GM23338 (cell line): ENCODE data around the gene ST6GALNAC3. TPM values are rescaled to one million over a fixed set of nuclear protein-coding genes. Genes with fewer than 3 reads are reported as not detected.
A peak's percentile ranks its signal among the peaks of the same experiment; 100 is the strongest.

Experiments used
- ATAC-seq: fragments of 200-7000 bp; cut with Tn5 transposase; 3 replicates; pipeline ENCODE4 v1.9.1; 2020
- DNase-seq: peaks from one replicate; pipeline ENCODE4 v3.0.0-alpha.2; 2015; ENCODE audit warnings: low spot score
- H2AFZ ChIP-seq: fragments of 200-600 bp; sonication (generic); 2 replicates; pipeline ENCODE4 v1.8.0; 2016; ENCODE audit warnings: antibody characterized with exemption, mild to moderate bottlenecking, moderate library complexity
- H3F3A ChIP-seq: fragments of 200-600 bp; sonication (generic); replicated peaks from 2 replicates; pipeline ENCODE4 v1.8.0; 2017; ENCODE audit warnings: antibody characterized with exemption, mixed run types, low read depth
- H3K27ac ChIP-seq: fragments of 200-600 bp; sonication (generic); 2 replicates; pipeline ENCODE4 v1.6.1; 2016; ENCODE audit warnings: low read depth
- H3K27me3 ChIP-seq: fragments of 200-600 bp; sonication (generic); 2 replicates; pipeline ENCODE4 v1.8.0; 2016; ENCODE audit warnings: mild to moderate bottlenecking, mixed run types, moderate library complexity; ENCODE audit not compliant: insufficient read depth
- H3K36me3 ChIP-seq: fragments of 200-600 bp; sonication (generic); 2 replicates; pipeline ENCODE4 v1.8.0; 2016; ENCODE audit warnings: mild to moderate bottlenecking; ENCODE audit not compliant: insufficient read depth
- H3K4me1 ChIP-seq: fragments of 200-600 bp; sonication (generic); 2 replicates; pipeline ENCODE4 v1.8.0; 2016; ENCODE audit warnings: mild to moderate bottlenecking, moderate library complexity; ENCODE audit not compliant: insufficient read depth
- H3K4me2 ChIP-seq: fragments of 200-600 bp; sonication (generic); 2 replicates; pipeline ENCODE4 v1.7.1; 2017; ENCODE audit warnings: mixed run types
- H3K4me3 ChIP-seq: fragments of 200-600 bp; sonication (generic); 2 replicates; pipeline ENCODE4 v1.6.1; 2016; ENCODE audit warnings: mixed run types
- H3K79me2 ChIP-seq: fragments of 200-600 bp; sonication (generic); replicated peaks from 2 replicates; pipeline ENCODE4 v1.8.0; 2017; ENCODE audit warnings: mild to moderate bottlenecking; ENCODE audit not compliant: insufficient read depth
- H3K9me2 ChIP-seq: fragments of 200-600 bp; sonication (generic); 2 replicates; pipeline ENCODE4 v1.8.0; 2017; ENCODE audit not compliant: insufficient read depth
- H4K20me1 ChIP-seq: fragments of 200-600 bp; sonication (generic); replicated peaks from 2 replicates; pipeline ENCODE4 v1.8.0; 2017; ENCODE audit warnings: mild to moderate bottlenecking; ENCODE audit not compliant: insufficient read depth
- H3K27ac Mint-ChIP-seq: 2 replicates; pipeline ENCODE4 v1.8.0; 2020; ENCODE audit warnings: inconsistent platforms, mild to moderate bottlenecking, moderate library complexity, mixed read lengths
- H3K27me3 Mint-ChIP-seq: 3 replicates; pipeline ENCODE4 v1.8.0; 2022; ENCODE audit warnings: low read depth, mild to moderate bottlenecking, moderate library complexity, mixed read lengths, inconsistent platforms; ENCODE audit not compliant: insufficient read depth, poor library complexity
- H3K36me3 Mint-ChIP-seq: 3 replicates; pipeline ENCODE4 v1.8.0; 2021; ENCODE audit warnings: low read depth, mild to moderate bottlenecking, inconsistent platforms, moderate library complexity, mixed read lengths
- H3K4me1 Mint-ChIP-seq: 3 replicates; pipeline ENCODE4 v1.8.0; 2020; ENCODE audit warnings: mild to moderate bottlenecking, inconsistent platforms, mixed read lengths
- H3K4me3 Mint-ChIP-seq: 3 replicates; pipeline ENCODE4 v1.8.0; 2021; ENCODE audit warnings: moderate library complexity, mild to moderate bottlenecking, inconsistent platforms, mixed read lengths
- H3K9me3 Mint-ChIP-seq: 3 replicates; pipeline ENCODE4 v1.8.0; 2020; ENCODE audit warnings: moderate library complexity, mild to moderate bottlenecking, inconsistent platforms, mixed read lengths
- EZH2 ChIP-seq: fragments of 200-600 bp; sonication (generic); IDR thresholded peaks from one replicate; pipeline ENCODE4 v1.8.0; 2017; ENCODE audit warnings: antibody characterized with exemption, mild to moderate bottlenecking, low read depth; ENCODE audit not compliant: unreplicated experiment
- EZH2phosphoT487 ChIP-seq: fragments of 200-600 bp; sonication (generic); IDR thresholded peaks from one replicate; pipeline ENCODE4 v1.8.1; 2018; ENCODE audit warnings: antibody characterized with exemption; ENCODE audit not compliant: unreplicated experiment
- POLR2AphosphoS5 ChIP-seq: IDR thresholded peaks from 2 replicates; pipeline ENCODE4 v1.6.1; 2016; ENCODE audit warnings: antibody characterized with exemption, low read depth
- STAT1 ChIP-seq: IDR thresholded peaks from one replicate; pipeline ENCODE4 v1.6.1; 2016; ENCODE audit warnings: antibody characterized with exemption; ENCODE audit not compliant: unreplicated experiment
- ZNF114 ChIP-seq: fragments of 250-450 bp; sonication (Bioruptor Pico); IDR thresholded peaks from 2 replicates; pipeline ENCODE4 v1.5.0; 2020; ENCODE audit warnings: mild to moderate bottlenecking, moderate library complexity
- ZNF331 ChIP-seq: fragments of 250-450 bp; sonication (Bioruptor Pico); IDR thresholded peaks from 2 replicates; pipeline ENCODE4 v1.5.0; 2020; ENCODE audit warnings: low read depth, mild to moderate bottlenecking, moderate library complexity
- polyA plus RNA-seq: library from polyadenylated mRNA; unstranded; fragments of >200 nt; fragmentation: Nextera tagmentation; extraction: Ambion mirVana; gene quantifications from 2 replicates; pipeline ENCODE4 v1.2.1, GENCODE V29; 2016
- total RNA-seq: library from RNA; depleted of rRNA; stranded (reverse); fragments of >200 nt; shearing (Covaris generic); gene quantifications from 2 replicates; pipeline ENCODE4 v1.2.3, GENCODE V29; 2014
- TF ChIP-seq, protein P1 (sequence below): IDR thresholded peaks from 2 replicates; pipeline ENCODE4 v1.6.1; 2016; ENCODE audit warnings: antibody characterized with exemption
- TF ChIP-seq, protein P2 (sequence below): fragments of 250-450 bp; sonication (Bioruptor Pico); IDR thresholded peaks from 2 replicates; pipeline ENCODE4 v1.5.0; 2020; ENCODE audit warnings: mild to moderate bottlenecking, moderate library complexity
- TF ChIP-seq, protein P3 (sequence below): IDR thresholded peaks from one replicate; pipeline ENCODE4 v1.6.1; 2018; ENCODE audit warnings: antibody characterized with exemption; ENCODE audit not compliant: unreplicated experiment
- TF ChIP-seq, protein P4 (sequence below), 2 experiments: fragments of 200-600 bp in 1 of 2; sonication (generic) in 1 of 2; conservative IDR thresholded peaks; 2 replicates each; pipeline versions ENCODE4 v1.5.1 to v1.6.1; 2016 to 2017; ENCODE audit warnings: antibody characterized with exemption in 2 of 2, low read depth in 2 of 2, mild to moderate bottlenecking in 2 of 2, moderate library complexity in 1 of 2

The ST6GALNAC3 gene
- total and polyA plus RNA-seq, 2 experiments from 2014 or later = 4.7 to 11.6 TPM

DNA sequence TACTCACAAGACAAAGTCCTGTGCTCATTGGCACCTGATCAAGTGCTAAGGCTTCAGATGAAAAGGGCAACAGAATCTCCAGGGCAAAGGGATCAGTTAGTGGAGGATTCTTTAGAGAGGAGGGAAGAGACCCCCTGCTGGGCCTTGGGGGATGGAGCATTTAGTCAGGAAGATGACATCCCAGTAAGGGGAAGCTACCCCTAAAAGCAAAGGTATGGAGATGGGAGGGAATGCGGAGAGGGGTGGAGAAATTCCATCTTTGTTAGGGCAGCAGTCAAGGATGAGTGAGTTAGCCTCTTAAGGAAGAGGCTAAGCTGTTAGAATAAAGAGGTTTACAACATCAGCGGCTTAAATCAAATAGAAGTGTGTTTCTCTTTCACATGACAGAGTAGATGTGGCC is 67.4 kb downstream of the ST6GALNAC3 start:
- peak; percentile 72 for DNase-seq
- H3K4me3 ChIP-seq = no peak overlapping the region
- H3K27me3 ChIP-seq = no peaks in the 10 kb centered on the region
- H3K27ac ChIP-seq = no peak overlapping the region
- H3K36me3 ChIP-seq = no peaks in the 10 kb centered on the region
- H3K4me1 Mint-ChIP-seq = peaks cover 29% of the 10 kb centered on the region
- H3F3A ChIP-seq = no peaks in the 10 kb centered on the region; the same call in 1 of the 2 replicates
- H3K9me2 ChIP-seq = no peaks in the 10 kb centered on the region; the same call in 1 of the 2 replicates
- H3K27me3 Mint-ChIP-seq = peaks cover 4% of the 10 kb centered on the region
- TF ChIP-seq, protein P1, sequence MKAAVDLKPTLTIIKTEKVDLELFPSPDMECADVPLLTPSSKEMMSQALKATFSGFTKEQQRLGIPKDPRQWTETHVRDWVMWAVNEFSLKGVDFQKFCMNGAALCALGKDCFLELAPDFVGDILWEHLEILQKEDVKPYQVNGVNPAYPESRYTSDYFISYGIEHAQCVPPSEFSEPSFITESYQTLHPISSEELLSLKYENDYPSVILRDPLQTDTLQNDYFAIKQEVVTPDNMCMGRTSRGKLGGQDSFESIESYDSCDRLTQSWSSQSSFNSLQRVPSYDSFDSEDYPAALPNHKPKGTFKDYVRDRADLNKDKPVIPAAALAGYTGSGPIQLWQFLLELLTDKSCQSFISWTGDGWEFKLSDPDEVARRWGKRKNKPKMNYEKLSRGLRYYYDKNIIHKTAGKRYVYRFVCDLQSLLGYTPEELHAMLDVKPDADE = no peak
- TF ChIP-seq EZH2phosphoT487 = no peak
- TF ChIP-seq, protein P2, sequence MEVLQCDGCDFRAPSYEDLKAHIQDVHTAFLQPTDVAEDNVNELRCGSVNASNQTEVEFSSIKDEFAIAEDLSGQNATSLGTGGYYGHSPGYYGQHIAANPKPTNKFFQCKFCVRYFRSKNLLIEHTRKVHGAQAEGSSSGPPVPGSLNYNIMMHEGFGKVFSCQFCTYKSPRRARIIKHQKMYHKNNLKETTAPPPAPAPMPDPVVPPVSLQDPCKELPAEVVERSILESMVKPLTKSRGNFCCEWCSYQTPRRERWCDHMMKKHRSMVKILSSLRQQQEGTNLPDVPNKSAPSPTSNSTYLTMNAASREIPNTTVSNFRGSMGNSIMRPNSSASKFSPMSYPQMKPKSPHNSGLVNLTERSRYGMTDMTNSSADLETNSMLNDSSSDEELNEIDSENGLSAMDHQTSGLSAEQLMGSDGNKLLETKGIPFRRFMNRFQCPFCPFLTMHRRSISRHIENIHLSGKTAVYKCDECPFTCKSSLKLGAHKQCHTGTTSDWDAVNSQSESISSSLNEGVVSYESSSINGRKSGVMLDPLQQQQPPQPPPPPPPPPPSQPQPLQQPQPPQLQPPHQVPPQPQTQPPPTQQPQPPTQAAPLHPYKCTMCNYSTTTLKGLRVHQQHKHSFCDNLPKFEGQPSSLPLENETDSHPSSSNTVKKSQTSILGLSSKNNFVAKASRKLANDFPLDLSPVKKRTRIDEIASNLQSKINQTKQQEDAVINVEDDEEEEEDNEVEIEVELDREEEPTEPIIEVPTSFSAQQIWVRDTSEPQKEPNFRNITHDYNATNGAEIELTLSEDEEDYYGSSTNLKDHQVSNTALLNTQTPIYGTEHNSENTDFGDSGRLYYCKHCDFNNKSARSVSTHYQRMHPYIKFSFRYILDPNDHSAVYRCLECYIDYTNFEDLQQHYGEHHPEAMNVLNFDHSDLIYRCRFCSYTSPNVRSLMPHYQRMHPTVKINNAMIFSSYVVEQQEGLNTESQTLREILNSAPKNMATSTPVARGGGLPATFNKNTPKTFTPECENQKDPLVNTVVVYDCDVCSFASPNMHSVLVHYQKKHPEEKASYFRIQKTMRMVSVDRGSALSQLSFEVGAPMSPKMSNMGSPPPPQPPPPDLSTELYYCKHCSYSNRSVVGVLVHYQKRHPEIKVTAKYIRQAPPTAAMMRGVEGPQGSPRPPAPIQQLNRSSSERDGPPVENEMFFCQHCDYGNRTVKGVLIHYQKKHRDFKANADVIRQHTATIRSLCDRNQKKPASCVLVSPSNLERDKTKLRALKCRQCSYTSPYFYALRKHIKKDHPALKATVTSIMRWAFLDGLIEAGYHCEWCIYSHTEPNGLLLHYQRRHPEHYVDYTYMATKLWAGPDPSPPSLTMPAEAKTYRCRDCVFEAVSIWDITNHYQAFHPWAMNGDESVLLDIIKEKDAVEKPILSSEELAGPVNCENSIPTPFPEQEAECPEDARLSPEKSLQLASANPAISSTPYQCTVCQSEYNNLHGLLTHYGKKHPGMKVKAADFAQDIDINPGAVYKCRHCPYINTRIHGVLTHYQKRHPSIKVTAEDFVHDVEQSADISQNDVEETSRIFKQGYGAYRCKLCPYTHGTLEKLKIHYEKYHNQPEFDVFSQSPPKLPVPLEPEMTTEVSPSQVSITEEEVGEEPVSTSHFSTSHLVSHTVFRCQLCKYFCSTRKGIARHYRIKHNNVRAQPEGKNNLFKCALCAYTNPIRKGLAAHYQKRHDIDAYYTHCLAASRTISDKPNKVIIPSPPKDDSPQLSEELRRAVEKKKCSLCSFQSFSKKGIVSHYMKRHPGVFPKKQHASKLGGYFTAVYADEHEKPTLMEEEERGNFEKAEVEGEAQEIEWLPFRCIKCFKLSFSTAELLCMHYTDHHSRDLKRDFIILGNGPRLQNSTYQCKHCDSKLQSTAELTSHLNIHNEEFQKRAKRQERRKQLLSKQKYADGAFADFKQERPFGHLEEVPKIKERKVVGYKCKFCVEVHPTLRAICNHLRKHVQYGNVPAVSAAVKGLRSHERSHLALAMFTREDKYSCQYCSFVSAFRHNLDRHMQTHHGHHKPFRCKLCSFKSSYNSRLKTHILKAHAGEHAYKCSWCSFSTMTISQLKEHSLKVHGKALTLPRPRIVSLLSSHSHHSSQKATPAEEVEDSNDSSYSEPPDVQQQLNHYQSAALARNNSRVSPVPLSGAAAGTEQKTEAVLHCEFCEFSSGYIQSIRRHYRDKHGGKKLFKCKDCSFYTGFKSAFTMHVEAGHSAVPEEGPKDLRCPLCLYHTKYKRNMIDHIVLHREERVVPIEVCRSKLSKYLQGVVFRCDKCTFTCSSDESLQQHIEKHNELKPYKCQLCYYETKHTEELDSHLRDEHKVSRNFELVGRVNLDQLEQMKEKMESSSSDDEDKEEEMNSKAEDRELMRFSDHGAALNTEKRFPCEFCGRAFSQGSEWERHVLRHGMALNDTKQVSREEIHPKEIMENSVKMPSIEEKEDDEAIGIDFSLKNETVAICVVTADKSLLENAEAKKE = no peak
- no peak for TF ChIP-seq ZNF331 (CRISPR knock-in tag)
- no peak for TF ChIP-seq EZH2
- no peak for TF ChIP-seq ZNF114 (CRISPR knock-in tag)
- TF ChIP-seq, protein P3, sequence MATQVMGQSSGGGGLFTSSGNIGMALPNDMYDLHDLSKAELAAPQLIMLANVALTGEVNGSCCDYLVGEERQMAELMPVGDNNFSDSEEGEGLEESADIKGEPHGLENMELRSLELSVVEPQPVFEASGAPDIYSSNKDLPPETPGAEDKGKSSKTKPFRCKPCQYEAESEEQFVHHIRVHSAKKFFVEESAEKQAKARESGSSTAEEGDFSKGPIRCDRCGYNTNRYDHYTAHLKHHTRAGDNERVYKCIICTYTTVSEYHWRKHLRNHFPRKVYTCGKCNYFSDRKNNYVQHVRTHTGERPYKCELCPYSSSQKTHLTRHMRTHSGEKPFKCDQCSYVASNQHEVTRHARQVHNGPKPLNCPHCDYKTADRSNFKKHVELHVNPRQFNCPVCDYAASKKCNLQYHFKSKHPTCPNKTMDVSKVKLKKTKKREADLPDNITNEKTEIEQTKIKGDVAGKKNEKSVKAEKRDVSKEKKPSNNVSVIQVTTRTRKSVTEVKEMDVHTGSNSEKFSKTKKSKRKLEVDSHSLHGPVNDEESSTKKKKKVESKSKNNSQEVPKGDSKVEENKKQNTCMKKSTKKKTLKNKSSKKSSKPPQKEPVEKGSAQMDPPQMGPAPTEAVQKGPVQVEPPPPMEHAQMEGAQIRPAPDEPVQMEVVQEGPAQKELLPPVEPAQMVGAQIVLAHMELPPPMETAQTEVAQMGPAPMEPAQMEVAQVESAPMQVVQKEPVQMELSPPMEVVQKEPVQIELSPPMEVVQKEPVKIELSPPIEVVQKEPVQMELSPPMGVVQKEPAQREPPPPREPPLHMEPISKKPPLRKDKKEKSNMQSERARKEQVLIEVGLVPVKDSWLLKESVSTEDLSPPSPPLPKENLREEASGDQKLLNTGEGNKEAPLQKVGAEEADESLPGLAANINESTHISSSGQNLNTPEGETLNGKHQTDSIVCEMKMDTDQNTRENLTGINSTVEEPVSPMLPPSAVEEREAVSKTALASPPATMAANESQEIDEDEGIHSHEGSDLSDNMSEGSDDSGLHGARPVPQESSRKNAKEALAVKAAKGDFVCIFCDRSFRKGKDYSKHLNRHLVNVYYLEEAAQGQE = no peak
- no peak for TF ChIP-seq POLR2AphosphoS5
- TF ChIP-seq STAT1 = no peak
- TF ChIP-seq, protein P4, sequence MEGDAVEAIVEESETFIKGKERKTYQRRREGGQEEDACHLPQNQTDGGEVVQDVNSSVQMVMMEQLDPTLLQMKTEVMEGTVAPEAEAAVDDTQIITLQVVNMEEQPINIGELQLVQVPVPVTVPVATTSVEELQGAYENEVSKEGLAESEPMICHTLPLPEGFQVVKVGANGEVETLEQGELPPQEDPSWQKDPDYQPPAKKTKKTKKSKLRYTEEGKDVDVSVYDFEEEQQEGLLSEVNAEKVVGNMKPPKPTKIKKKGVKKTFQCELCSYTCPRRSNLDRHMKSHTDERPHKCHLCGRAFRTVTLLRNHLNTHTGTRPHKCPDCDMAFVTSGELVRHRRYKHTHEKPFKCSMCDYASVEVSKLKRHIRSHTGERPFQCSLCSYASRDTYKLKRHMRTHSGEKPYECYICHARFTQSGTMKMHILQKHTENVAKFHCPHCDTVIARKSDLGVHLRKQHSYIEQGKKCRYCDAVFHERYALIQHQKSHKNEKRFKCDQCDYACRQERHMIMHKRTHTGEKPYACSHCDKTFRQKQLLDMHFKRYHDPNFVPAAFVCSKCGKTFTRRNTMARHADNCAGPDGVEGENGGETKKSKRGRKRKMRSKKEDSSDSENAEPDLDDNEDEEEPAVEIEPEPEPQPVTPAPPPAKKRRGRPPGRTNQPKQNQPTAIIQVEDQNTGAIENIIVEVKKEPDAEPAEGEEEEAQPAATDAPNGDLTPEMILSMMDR (conservative IDR thresholded peaks at IDR 0.05; ENCODE audit: low read depth in 2 of 2) = no peak
- peak overlapping the region; percentile 38 for H3K4me2 ChIP-seq
- H2AFZ ChIP-seq = no peak overlapping the region
- H3K4me3 Mint-ChIP-seq = no peak overlapping the region
- H3K4me1 ChIP-seq = peaks cover 23% of the 10 kb centered on the region
- H3K79me2 ChIP-seq = no peaks in the 10 kb centered on the region
- ATAC-seq = no peak
- no peaks in the 10 kb centered on the region for H4K20me1 ChIP-seq
- no peak overlapping the region for H3K27ac Mint-ChIP-seq
- no peaks in the 10 kb centered on the region for H3K36me3 Mint-ChIP-seq
- H3K9me3 Mint-ChIP-seq = no peaks in the 10 kb centered on the region
